HG02973 (cell line): ENCODE measurements around the gene FAM187B.
"Not testable (repeated sequence)": the region's sequence is repeated elsewhere in the genome, so short reads cannot be mapped to it uniquely, and the experiment has no call there.

Experiments
- ATAC-seq: cut with Tn5 transposase; IDR thresholded peaks from one replicate; pipeline ENCODE4 v1.9.1; 2021; ENCODE audit warnings: moderate library complexity; ENCODE audit not compliant: unreplicated experiment

FAM187B gene

GRCh38 chr19:35262101-35262761, 33.7 kb upstream of the FAM187B start:
- ATAC-seq: no peak

- ATAC-seq: no peak
These were observed 33.0 kb upstream of the FAM187B start for GRCh38 chr19:35261356-35262100.

GRCh38 chr19:35260694-35261304, 32.3 kb upstream of the FAM187B start:
- ATAC-seq: no peak

GRCh38 chr19:35257113-35257461, 28.5 kb upstream of the FAM187B start:
- no peak for ATAC-seq

- ATAC-seq: no peak
These were observed 28.0 kb upstream of the FAM187B start for GRCh38 chr19:35256566-35256965.

- ATAC-seq: no peak
These were observed 26.1 kb upstream of the FAM187B start for GRCh38 chr19:35254341-35255297.

- ATAC-seq: no peak
These were observed 25.1 kb upstream of the FAM187B start for GRCh38 chr19:35253316-35254286.

GRCh38 chr19:35251456-35251855, 22.9 kb upstream of the FAM187B start:
- ATAC-seq: no peak

GRCh38 chr19:35249848-35250711, 21.5 kb upstream of the FAM187B start:
- ATAC-seq: no peak

GRCh38 chr19:35249146-35249847, 20.8 kb upstream of the FAM187B start:
- ATAC-seq: peak; percentile 3

- ATAC-seq: peak; percentile 74
These were observed 20.0 kb upstream of the FAM187B start, which contains the start of gene LSR for GRCh38 chr19:35248310-35249145. Gene LSR, plus strand, starts transcription at chr19:35249002. Its CDS starts 21 bp downstream, at chr19:35249023.

GRCh38 chr19:35247526-35248309, 19.2 kb upstream of the FAM187B start:
- ATAC-seq: peak; percentile 39

GRCh38 chr19:35246466-35247092, 18.0 kb upstream of the FAM187B start:
- no peak for ATAC-seq

GRCh38 chr19:35241417-35241816, 12.9 kb upstream of the FAM187B start:
- no peak for ATAC-seq

- no peak for ATAC-seq
These were observed 11.8 kb upstream of the FAM187B start for GRCh38 chr19:35240327-35240726.

GRCh38 chr19:35239597-35239996, 11.1 kb upstream of the FAM187B start:
- not testable (repeated sequence) for ATAC-seq
